Stimulated activated CD4-positive, alpha-beta T cell treated with anti-CD3 and anti-CD28 coated beads, Interleukin-15, amount 100 ng/mL, for 1 hour (primary cell): Measurements from ENCODE around the gene CA12.

Experiments used
- DNase-seq, 2 donors: peaks; one replicate each; pipeline ENCODE4 v3.0.0-alpha.2; 2020; ENCODE audit warnings: low read depth in 1 of 2, low spot score in 1 of 2

CA12 gene

GRCh38 chr15:63379492-63380150 is 2.0 kb downstream of the CA12 start:
- DNase-seq = no peak

GRCh38 chr15:63378946-63379345 is 2.7 kb downstream of the CA12 start:
- DNase-seq = no peak

- no peak for DNase-seq
Measured at GRCh38 chr15:63374686-63375520, 6.7 kb downstream of the CA12 start.

GRCh38 chr15:63373866-63374548 is 7.6 kb downstream of the CA12 start:
- no peak for DNase-seq

- DNase-seq = no peak
Measured at GRCh38 chr15:63373330-63373729, 8.3 kb downstream of the CA12 start.

GRCh38 chr15:63372753-63373152 is 8.9 kb downstream of the CA12 start:
- no peak for DNase-seq

- DNase-seq = no peak
Measured at GRCh38 chr15:63372018-63372705, 9.5 kb downstream of the CA12 start.

GRCh38 chr15:63371297-63371918 is 10.2 kb downstream of the CA12 start:
- DNase-seq = no peak

- no peak for DNase-seq
Measured at GRCh38 chr15:63370764-63371163, 10.9 kb downstream of the CA12 start.

GRCh38 chr15:63369781-63370180 is 11.9 kb downstream of the CA12 start:
- no peak for DNase-seq

GRCh38 chr15:63369296-63369695 is 12.3 kb downstream of the CA12 start:
- no peak for DNase-seq

GRCh38 chr15:63368503-63368902 is 13.1 kb downstream of the CA12 start:
- no peak for DNase-seq

- no peak for DNase-seq
Measured at GRCh38 chr15:63367900-63368299, 13.7 kb downstream of the CA12 start.

GRCh38 chr15:63367390-63367789 is 14.3 kb downstream of the CA12 start:
- no peak for DNase-seq

GRCh38 chr15:63366451-63366850 is 15.2 kb downstream of the CA12 start:
- no peak for DNase-seq

GRCh38 chr15:63365273-63365680 is 16.4 kb downstream of the CA12 start:
- no peak for DNase-seq

GRCh38 chr15:63364399-63365272 is 17.0 kb downstream of the CA12 start:
- no peak for DNase-seq

GRCh38 chr15:63363292-63363691 is 18.4 kb downstream of the CA12 start:
- no peak for DNase-seq

- DNase-seq = no peak
Measured at GRCh38 chr15:63362885-63363284, 18.8 kb downstream of the CA12 start.

GRCh38 chr15:63362196-63362595 is 19.4 kb downstream of the CA12 start:
- no peak for DNase-seq
